NCI-H2081 (cell line): ENCODE results near the gene NDRG4.

Experiments used
- DNase-seq, 2 experiments: peaks; one replicate each; lab custom pipeline; 2025; lab: John Stamatoyannopoulos, UW

NDRG4 gene, protein sequence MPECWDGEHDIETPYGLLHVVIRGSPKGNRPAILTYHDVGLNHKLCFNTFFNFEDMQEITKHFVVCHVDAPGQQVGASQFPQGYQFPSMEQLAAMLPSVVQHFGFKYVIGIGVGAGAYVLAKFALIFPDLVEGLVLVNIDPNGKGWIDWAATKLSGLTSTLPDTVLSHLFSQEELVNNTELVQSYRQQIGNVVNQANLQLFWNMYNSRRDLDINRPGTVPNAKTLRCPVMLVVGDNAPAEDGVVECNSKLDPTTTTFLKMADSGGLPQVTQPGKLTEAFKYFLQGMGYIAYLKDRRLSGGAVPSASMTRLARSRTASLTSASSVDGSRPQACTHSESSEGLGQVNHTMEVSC

GRCh38 chr16:58499615-58500351 is at the start of gene NDRG4:
NDRG4 (plus strand) TSS chr16:58500143; CDS start chr16:58500249, 106 bp downstream.
- DNase-seq: peak; percentile 58 to 66

GRCh38 chr16:58450590-58450989 is 49.4 kb upstream of the NDRG4 start:
- no peak for DNase-seq

GRCh38 chr16:58451265-58451689 is 48.7 kb upstream of the NDRG4 start:
- DNase-seq: no peak

GRCh38 chr16:58451945-58452401 is 48.0 kb upstream of the NDRG4 start:
- no peak for DNase-seq

- DNase-seq: no peak
These were observed 47.3 kb upstream of the NDRG4 start for GRCh38 chr16:58452640-58453039.

DNA sequence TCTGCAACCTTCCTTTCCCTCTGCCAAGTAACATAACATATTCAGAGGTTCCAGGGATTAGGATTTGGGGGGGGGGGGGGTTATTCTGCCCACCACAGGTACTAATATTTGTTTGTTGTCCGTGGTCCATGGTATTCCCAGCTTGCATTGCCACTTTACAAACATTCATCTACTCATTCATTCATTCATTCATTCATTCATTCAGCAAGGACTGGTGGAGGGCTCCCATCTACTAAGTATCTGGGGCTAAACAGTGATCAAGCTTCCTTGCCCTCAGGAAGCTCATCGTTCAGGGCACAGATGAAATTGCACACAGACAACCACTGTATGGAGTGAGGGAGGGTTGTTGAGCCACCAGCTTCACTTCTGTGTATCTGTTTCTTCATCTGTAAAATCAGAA is 45.8 kb upstream of the NDRG4 start:
- DNase-seq: no peak

DNA sequence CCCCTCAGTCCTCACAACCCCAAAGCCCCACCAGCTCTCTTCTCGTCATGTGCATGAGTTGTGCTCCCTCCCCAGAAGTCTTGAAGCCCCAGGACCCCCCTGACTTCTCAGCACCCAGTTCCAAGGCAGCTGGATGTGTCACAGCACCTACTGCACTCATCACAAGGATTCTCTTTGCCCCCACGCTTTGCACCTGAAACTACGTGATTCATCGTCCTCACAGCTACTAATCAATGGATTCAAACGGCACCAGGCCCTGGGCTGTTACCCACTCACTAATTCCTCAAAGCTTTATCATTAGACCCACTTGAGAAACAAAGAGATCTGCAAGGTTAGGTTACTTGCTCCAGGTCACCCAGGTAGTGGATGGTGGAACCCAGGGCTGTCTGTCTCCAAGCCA is 45.1 kb upstream of the NDRG4 start:
- DNase-seq: no peak

GRCh38 chr16:58455750-58456149 is 44.2 kb upstream of the NDRG4 start:
- no peak for DNase-seq

GRCh38 chr16:58456193-58456592 is 43.8 kb upstream of the NDRG4 start:
- DNase-seq: no peak

GRCh38 chr16:58458606-58459343 is 41.2 kb upstream of the NDRG4 start:
- no peak for DNase-seq

DNA sequence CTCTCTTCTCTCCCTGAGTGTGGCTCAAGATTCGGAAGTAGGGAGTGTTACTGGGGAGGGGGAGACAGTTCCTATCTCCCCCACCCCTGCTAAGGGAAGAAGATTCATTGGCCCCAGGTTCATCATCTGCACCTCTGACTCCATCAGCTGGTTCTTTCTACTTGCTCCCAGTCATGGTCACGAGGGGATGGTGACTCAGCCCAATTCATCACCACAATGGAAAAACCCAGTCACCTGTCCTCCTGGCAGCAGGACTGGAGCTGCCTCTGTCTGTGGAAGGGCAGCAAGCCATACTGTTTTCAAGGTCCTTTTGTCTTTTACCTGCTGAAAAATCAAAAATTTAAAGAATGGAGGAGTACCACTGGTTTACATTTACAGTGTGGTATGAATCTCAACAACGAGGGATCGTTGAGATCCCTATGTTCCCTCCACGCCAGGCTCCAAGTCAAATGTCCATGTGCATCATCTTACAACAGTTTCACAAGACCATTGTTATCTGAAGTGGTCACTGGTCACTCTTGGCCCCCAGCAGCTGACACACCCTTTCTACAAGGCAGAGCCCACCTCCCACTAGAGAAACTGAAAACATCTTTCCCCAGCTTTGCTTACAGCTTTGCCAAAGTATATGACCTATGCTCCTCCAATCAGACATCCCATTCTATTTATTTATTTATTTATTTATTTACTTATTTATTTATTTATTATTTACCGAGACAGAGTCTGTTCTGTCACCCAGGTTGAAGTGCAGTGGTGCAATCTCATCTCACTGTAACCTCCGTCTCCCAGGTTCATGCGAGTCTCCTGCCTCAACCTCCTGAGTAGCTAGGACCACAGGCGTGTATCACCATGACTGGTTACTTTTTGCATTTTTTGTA is 40.4 kb upstream of the NDRG4 start:
- no peak for DNase-seq

GRCh38 chr16:58460219-58460610 is 39.7 kb upstream of the NDRG4 start:
- DNase-seq: no peak

DNA sequence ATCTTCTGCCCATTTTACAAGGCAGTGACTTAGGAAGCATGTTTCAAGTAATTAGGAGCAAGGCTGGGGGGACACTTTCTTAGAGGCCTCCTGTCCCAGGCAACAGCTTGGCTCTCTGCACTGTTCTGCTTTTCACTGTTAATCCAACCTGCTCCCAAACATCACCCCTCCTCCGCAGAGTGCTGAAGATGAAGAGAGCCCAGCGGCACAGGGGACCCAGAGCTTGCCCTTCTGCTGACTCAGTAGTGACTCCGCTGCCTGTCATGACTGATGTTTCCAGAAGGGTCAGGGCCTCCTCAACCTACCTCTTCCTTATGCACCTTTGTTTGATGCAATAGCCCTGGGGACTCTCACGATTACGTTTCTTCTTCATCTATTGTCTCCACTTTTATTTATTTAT is 38.9 kb upstream of the NDRG4 start:
- DNase-seq: no peak

GRCh38 chr16:58461640-58462039 is 38.3 kb upstream of the NDRG4 start:
- no peak for DNase-seq

DNA sequence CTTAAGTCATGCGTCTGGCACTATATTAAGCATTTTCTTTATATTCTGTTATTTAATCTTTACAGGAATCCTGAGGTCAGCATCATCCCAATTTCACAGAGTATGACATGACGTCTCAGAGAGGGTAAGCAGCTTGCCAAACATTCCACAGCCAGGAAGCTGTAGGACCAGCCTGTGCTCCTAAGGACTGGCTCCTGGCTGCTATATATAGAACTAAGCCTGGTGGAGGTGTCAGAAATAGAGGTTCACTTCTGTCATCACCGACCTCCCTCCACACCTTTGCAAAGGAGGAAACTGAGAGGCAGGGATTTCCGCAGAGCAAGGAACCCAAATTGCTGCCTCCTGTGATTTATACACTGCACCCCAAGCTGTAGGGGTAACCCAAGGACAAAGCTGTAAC is 37.9 kb upstream of the NDRG4 start:
- no peak for DNase-seq

GRCh38 chr16:58462499-58462996 is 37.4 kb upstream of the NDRG4 start:
- no peak for DNase-seq

DNA sequence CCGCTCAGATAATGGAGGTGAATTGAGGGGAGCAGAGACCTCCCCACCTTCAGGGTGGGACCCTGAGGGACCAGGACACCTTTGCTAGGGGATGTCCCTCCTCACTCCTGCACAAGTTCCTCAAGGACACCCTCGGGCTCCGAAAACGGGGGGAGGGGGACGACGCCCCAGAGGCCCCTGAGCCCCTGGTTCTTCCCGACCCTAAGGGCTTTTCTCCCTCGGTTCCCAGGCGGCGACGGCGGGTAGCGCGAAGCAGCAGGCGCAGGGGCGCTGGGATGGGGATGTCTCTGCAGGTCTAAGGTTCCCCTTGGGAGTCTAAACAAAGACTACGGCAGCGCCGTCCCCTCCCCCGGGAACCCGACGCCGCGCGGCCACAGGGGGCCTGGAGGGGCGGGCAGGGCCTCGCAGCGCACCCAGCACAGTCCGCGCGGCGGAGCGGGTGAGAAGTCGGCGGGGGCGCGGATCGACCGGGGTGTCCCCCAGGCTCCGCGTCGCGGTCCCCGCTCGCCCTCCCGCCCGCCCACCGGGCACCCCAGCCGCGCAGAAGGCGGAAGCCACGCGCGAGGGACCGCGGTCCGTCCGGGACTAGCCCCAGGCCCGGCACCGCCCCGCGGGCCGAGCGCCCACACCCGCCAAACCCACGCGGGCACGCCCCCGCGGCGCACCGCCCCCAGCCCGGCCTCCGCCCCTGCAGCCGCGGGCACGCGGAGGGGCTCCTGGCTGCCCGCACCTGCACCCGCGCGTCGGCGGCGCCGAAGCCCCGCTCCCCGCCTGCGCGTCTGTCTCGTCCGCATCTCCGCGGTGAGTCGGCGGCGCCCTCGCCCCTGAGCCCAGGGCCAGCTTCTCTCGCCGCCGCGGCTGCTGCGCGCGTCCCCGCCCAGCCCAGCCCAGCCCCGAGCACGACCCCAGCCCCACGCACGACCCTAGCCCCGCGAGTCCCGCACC is 36.7 kb upstream of the NDRG4 start:
- DNase-seq: no peak

- peak in 1 of 2 experiments; percentile 22 for DNase-seq
These were observed 35.7 kb upstream of the NDRG4 start for GRCh38 chr16:58464047-58464915.
